Activated effector memory CD4-positive, alpha-beta T cell treated with anti-CD3 and anti-CD28 coated beads, Interleukin-2, amount 50 U/mL, for 16 hours (primary cell): ENCODE measurements around the gene PCNA.

ENCODE experiments used
- DNase-seq: peaks from one replicate; pipeline ENCODE4 v3.0.0-alpha.2; 2020

PCNA gene

GRCh38 chr20:5119435-5120184, at the start of gene PCNA:
Gene PCNA (minus strand): TSS chr20:5119958. CDS start chr20:5119798, 160 bp downstream.
- peak; percentile 99 for DNase-seq

GRCh38 chr20:5168651-5169396, 49.1 kb upstream of the PCNA start:
- DNase-seq, result no peak

GRCh38 chr20:5164645-5165625, 45.2 kb upstream of the PCNA start:
- DNase-seq, result no peak

- no peak for DNase-seq
These were observed 41.9 kb upstream of the PCNA start for GRCh38 chr20:5161536-5162164.

DNA sequence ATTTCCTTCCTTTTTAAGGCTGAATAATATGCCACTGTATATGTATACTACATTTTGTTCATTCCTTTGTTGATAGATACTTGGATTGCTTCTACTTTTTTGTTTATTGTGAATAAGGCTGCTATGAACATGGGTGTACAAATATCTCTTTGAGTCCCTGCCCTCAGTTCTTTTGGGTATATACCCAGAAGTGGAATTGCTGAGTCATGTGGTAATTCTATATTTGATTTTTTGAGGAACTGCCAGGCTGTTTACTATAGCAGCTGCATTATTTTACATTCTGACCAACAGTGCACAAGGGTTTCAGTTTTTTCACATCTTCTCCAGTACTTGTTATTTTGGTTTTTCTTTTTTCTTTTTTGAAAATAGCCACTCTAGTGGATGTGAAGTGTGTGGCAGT, 41.1 kb upstream of the PCNA start:
- DNase-seq, result no peak

GRCh38 chr20:5159928-5160327, 40.2 kb upstream of the PCNA start:
- no peak for DNase-seq

DNA sequence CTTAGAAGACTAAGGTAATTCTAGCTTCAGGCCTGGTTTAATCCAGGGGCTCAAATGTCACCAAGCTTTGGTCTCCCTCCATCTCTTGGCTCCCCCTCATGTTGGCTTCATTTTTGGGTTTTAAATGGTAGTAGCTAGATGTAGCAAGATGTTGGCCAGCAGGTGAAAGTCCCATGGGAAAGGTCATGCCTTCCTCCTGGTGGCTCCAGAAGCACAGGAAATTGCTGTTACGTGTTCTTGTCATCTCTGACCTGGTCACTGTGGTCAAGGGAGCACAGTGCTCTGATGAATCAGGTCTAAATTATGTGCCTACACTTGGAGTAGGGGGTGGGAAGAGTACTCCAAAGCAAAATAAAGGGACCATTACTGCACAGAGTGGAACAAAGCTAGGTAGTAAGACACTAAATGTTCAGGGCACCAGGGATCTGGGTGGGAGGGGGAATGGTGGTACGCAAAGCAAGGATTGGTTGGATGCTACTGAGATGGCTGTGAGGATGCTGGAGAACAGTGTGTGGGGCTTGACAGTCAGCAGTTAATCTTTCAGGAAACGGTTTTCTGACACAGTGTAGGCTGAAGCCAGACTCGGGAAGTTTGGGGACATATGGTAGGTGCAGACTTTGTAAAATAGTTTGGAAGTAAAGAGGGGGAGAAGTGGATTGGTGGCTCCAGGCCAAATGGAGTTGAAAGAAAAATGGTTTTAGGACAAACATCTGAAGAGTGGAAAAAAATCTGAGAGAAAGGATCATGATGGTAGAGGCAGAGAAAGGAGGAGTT, 37.1 kb upstream of the PCNA start:
- no peak for DNase-seq

DNA sequence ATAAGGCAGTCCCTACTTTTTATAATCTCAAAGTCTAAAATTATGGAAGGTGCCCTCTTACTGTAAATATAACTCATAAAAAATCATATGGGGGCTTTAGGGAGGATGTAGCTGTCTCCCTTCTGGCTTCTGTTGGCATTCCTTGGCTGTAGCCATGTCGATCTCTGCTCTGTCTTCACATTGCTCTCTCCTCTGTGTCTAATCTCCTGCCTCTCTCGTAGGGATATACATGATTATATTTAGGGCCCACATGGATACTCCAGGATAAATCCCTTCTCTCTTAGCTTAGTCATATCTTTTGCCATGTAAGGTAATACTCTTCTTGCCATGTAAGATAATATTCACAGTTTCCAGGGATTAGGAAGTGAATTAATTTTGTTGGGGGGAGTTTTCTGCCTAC, 35.6 kb upstream of the PCNA start:
- DNase-seq, result no peak

- DNase-seq, result no peak
These were observed 34.8 kb upstream of the PCNA start for GRCh38 chr20:5154543-5154925.

GRCh38 chr20:5153612-5154542, 34.1 kb upstream of the PCNA start:
- DNase-seq, result no peak

GRCh38 chr20:5153152-5153467, 33.4 kb upstream of the PCNA start:
- DNase-seq, result no peak

DNA sequence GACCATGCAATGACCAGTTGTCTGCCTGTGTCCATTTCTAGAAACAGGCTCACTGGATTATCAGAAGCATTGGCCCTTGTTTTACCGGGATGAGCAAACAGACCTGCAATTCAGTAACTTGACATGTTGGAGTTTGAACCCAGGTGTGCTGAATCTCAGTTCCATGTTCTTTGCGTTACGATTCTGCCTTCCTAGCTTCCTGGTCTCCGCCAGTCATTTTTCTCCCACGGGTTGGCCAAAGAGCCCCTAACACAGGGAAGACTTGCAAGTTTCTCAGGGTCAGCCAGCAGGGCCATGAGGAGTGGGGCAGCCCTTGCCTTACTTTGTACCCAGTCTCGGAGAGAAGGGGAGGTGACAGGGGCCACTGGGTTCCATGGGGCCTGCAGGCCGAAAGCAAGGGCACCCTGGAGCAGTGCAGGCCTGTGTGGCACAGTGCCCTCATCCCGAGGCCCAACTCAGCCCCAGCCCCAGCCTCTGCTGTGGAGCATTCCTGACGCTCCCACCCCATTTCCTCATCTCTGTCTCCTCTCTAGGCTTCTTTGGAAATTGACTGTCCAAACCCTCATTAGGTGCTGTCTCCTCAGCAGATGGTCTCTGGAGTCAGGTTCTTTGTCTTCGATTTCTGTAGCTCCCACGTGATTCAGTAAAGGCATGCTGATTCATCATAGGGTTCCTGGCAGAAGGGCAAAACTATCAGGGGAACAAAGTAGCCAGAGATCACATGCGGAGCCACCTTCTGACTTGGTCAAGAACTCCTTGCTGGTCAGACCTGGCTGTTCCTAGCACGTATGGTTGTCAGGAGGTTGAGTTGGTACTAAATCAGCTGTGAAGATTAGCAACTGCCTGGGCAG, 30.7 kb upstream of the PCNA start:
- DNase-seq, result no peak

DNA sequence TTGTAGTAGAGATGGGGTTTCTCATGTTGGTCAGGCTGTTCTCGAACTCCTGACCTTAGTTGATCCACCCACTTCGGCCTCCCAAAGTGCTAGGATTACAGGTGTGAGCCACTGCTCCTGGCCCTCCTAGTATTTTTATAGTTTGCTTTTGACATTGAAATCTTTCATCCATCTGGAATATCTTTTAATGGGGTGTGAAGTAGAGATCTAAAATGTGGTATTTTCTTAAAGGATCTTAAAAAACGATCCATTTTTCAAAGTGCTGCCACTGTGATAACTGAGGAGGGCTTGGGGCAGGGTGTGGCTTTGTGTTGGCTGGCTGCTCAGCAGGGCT, 30.1 kb upstream of the PCNA start:
- DNase-seq, result no peak

GRCh38 chr20:5148581-5148980, 28.8 kb upstream of the PCNA start:
- DNase-seq, result no peak

DNA sequence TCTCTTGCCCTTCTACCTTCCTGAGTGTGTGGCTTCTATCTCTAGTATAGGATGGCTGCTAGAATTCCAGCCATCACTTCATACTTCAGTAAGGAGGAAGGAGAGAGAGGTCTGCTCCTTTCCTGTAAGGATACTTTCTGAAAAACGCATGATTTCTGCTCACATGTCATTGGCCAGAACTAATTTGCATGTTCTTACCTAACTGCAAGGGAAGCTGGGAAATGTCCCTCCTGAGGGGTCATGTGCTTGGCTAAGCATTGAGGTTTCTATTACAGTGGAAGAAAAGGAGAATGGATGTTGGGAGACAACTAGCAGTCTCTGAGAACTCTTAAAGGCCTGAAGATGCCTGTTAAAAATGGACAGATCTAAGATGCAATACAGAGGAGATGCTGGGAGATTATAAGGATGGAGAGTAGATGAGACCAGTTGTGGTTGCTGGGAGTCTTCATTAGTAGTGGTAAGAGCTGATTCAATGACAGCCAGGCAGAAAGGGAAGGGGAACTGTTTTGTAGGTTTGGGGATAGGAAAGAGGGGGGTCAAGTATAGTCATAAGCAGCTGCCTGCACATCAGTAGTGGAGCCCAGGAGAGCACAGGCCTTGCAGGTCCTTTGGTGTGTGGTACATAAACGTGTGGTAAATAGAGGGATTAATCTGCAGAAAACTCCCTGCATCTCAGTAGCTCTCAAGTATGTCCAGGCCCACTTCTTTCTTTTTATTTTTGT, 27.3 kb upstream of the PCNA start:
- no peak for DNase-seq

DNA sequence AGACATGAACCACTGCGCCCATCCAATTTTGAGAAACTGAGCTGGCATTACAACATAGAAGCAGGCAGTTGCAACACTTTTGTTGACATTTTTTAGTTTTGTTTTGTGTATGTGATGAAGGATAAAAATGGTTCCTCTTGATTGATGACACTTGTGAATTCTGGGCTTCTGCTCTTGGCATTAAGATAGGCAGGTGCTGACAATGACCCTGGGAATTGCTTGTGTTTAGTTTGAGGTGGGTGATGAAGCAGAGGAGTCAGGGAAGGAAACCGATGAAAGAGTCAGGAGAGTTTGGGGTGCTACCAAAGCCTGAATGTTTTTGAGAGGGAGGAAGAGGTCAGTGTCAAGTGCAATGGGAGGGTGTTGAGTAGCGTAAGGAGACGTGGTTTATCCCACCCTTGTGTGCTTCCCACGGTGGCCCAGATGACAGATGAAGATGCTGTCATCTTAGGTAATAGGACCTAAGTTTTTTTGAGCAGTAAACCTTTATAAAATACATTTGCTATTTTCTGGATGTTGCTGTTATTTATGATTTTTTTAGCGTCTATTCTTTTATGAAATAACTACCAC, 26.4 kb upstream of the PCNA start:
- no peak for DNase-seq

DNA sequence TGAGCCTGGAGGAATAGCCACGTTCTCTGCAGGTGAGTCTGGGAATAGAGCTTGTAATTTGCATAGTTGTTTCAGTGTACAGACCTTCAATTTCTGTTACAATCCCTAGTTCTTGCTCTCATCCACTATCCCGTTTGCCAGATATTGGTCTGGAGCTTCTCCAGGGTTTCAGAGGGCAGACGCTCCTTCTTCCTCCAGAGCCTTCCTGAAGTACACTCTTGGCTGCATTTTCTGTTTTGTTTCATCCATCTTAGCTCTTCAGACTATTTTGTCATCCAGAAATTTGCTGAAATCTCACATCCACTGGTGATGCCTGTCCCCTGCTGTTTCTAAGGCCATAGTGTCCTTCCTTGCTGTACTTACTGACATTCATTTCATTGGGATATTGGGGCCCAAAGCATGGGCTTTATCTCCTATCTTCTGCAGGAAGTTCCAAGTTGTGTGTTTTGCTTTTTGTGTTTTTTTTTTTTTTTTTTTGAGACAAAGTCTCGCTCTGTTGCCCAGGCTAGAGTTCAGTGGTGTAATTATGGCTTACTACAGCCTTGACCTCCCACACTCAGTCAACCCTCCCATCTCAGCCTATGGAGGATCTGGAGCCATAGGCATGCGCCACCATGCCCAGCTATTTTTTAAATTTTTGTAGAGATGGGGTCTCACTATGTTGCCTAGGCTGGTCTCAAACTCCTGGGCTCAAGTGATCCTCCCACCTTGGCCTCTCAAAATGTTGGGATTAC, 25.8 kb upstream of the PCNA start:
- no peak for DNase-seq

DNA sequence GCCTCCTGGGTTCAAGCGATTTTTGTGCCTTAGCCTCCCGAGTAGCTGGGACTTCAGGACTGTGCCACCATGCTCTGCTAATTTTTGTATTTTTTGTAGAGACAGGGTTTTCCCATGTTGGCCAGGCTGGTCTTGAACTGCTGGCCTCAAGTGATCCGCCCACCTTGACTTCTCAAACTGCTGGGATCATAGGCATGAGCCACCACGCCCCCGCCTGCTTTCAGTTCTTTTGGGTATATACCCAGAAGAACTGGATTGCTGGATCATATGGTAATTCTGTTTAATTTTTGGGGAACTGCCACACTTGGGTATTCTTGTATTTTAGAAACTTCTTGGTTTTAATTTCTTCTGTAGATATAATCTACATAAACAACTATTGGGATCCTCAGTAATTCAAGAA, 24.1 kb upstream of the PCNA start:
- no peak for DNase-seq
